ENCODE measurements around the gene ETDC. TPM values are rescaled to one million over a fixed set of nuclear protein-coding genes. Genes with fewer than 3 reads are reported as not detected.
"Not testable (repeated sequence)": the region's sequence is repeated elsewhere in the genome, so short reads cannot be mapped to it uniquely, and the experiment has no call there.

The ETDC gene
- total RNA-seq, 1 experiment from 2014 or later = not detected

GRCh38 chrX:135324463-135324862, 15.2 kb downstream of the ETDC start:
- CTCF ChIA-PET = no interaction called here
- no peaks in the 10 kb centered on the region for H3K4me1 Mint-ChIP-seq
- no peak for DNase-seq (ENCODE audit: low spot score)
- peaks cover 29% of the 10 kb centered on the region for H3K27me3 Mint-ChIP-seq (ENCODE audit: low read depth)
- H3K4me3 Mint-ChIP-seq = no peak overlapping the region
- H3K27ac Mint-ChIP-seq = no peak overlapping the region
- ATAC-seq = no peak
- POLR2A ChIA-PET = no interaction called here
- TF ChIP-seq, protein P1, sequence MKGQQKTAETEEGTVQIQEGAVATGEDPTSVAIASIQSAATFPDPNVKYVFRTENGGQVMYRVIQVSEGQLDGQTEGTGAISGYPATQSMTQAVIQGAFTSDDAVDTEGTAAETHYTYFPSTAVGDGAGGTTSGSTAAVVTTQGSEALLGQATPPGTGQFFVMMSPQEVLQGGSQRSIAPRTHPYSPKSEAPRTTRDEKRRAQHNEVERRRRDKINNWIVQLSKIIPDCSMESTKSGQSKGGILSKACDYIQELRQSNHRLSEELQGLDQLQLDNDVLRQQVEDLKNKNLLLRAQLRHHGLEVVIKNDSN (CRISPR knock-in tag; IDR thresholded peaks at IDR 0.05) = no peak
- TF ChIP-seq ATF2 (CRISPR knock-in tag; IDR thresholded peaks at IDR 0.05; ENCODE audit: borderline replicate concordance, low read depth) = no peak
- no peak for TF ChIP-seq CREM (CRISPR knock-in tag; IDR thresholded peaks at IDR 0.05)
- no peak for TF ChIP-seq ZNF396 (CRISPR knock-in tag; IDR thresholded peaks at IDR 0.05; ENCODE audit: borderline replicate concordance)
- TF ChIP-seq SOX15 (CRISPR knock-in tag; IDR thresholded peaks at IDR 0.05) = no peak
- no peak for TF ChIP-seq NFYB (CRISPR knock-in tag; conservative IDR thresholded peaks at IDR 0.05; ENCODE audit: low read depth)
- no peak for TF ChIP-seq E2F1 (CRISPR knock-in tag; IDR thresholded peaks at IDR 0.05)
- no peak for TF ChIP-seq PRRX2 (CRISPR knock-in tag; IDR thresholded peaks at IDR 0.05)
- TF ChIP-seq IRF1 (CRISPR knock-in tag; IDR thresholded peaks at IDR 0.05) = no peak
- TF ChIP-seq GABPB1 (CRISPR knock-in tag; IDR thresholded peaks at IDR 0.05) = no peak
- TF ChIP-seq NR1H2 (CRISPR knock-in tag; IDR thresholded peaks at IDR 0.05) = no peak
- no peak for TF ChIP-seq STAT6 (CRISPR knock-in tag; conservative IDR thresholded peaks at IDR 0.05; ENCODE audit: low read depth)
- TF ChIP-seq GTF2I (CRISPR knock-in tag; conservative IDR thresholded peaks at IDR 0.05) = no peak
- TF ChIP-seq CTCF (IDR thresholded peaks at IDR 0.05) = no peak
- no peak for TF ChIP-seq FOXJ3 (CRISPR knock-in tag; IDR thresholded peaks at IDR 0.05; ENCODE audit: borderline replicate concordance)
- no peak for TF ChIP-seq NFATC4 (CRISPR knock-in tag; IDR thresholded peaks at IDR 0.05)
- no peak for TF ChIP-seq NFE2L1 (CRISPR knock-in tag; IDR thresholded peaks at IDR 0.05)
- TF ChIP-seq, protein P2, sequence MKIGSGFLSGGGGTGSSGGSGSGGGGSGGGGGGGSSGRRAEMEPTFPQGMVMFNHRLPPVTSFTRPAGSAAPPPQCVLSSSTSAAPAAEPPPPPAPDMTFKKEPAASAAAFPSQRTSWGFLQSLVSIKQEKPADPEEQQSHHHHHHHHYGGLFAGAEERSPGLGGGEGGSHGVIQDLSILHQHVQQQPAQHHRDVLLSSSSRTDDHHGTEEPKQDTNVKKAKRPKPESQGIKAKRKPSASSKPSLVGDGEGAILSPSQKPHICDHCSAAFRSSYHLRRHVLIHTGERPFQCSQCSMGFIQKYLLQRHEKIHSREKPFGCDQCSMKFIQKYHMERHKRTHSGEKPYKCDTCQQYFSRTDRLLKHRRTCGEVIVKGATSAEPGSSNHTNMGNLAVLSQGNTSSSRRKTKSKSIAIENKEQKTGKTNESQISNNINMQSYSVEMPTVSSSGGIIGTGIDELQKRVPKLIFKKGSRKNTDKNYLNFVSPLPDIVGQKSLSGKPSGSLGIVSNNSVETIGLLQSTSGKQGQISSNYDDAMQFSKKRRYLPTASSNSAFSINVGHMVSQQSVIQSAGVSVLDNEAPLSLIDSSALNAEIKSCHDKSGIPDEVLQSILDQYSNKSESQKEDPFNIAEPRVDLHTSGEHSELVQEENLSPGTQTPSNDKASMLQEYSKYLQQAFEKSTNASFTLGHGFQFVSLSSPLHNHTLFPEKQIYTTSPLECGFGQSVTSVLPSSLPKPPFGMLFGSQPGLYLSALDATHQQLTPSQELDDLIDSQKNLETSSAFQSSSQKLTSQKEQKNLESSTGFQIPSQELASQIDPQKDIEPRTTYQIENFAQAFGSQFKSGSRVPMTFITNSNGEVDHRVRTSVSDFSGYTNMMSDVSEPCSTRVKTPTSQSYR (CRISPR knock-in tag; IDR thresholded peaks at IDR 0.05) = no peak
- TF ChIP-seq, protein P3, sequence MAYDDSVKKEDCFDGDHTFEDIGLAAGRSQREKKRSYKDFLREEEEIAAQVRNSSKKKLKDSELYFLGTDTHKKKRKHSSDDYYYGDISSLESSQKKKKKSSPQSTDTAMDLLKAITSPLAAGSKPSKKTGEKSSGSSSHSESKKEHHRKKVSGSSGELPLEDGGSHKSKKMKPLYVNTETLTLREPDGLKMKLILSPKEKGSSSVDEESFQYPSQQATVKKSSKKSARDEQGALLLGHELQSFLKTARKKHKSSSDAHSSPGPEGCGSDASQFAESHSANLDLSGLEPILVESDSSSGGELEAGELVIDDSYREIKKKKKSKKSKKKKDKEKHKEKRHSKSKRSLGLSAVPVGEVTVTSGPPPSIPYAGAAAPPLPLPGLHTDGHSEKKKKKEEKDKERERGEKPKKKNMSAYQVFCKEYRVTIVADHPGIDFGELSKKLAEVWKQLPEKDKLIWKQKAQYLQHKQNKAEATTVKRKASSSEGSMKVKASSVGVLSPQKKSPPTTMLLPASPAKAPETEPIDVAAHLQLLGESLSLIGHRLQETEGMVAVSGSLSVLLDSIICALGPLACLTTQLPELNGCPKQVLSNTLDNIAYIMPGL (CRISPR knock-in tag; IDR thresholded peaks at IDR 0.05) = no peak
- peaks cover 43% of the 10 kb centered on the region for H3K9me3 Mint-ChIP-seq
- peaks cover 52% of the 10 kb centered on the region for H3K36me3 Mint-ChIP-seq

DNA sequence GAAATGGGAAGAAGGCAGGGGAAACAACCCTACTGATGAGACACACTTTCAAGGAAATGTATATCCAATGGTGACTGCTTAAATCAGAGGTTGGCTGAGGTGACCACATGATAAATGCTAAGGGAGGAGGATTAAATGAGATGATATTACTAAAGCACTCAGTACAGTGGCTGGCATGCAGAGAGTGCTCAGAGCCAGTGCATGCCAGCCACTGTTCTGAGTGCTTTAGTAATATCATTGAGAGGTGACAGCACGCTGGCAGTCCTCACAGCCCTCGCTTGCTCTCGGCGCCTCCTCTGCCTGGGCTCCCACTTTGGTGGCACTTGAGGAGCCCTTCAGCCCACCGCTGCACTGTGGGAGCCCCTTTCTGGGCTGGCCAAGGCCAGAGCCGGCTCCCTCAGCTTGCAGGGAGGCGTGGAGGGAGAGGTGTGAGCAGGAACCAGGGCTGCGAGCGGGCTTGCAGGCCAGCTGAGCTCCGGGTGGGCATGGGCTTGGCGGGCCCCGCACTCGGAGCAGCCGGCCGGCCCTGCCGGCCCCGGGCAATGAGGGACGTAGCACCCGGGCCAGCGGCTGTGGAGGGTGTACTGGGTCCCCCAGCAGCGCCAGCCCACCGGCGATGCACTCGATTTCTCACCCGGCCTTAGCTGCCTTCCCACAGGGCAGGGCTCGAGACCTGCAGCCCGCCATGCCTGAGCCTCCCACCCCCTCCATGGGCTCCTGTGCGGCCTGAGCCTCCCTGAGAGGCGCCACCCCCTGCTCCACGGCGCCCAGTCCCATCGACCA, 15.9 kb downstream of the ETDC start:
- H3K27ac Mint-ChIP-seq; POLR2A ChIA-PET; H3K4me1 Mint-ChIP-seq; H3K4me3 Mint-ChIP-seq; DNase-seq (ENCODE audit: low spot score); ATAC-seq; CTCF ChIA-PET: not testable (repeated sequence)
- Mint-ChIP-seq H3K36me3 (peaks cover 50% of the 10 kb centered on the region), H3K9me3 (peaks cover 43% of the 10 kb centered on the region), H3K27me3 (ENCODE audit: low read depth) (peaks cover 29% of the 10 kb centered on the region)

Measured in WTC11 (cell line).